Measurements from ENCODE around the gene NSMF. TPM values are rescaled to one million over a fixed set of nuclear protein-coding genes. Genes with fewer than 3 reads are reported as not detected.
"Not testable (repeated sequence)": the region's sequence is repeated elsewhere in the genome, so short reads cannot be mapped to it uniquely, and the experiment has no call there.

Gene NSMF
- total and polyA plus RNA-seq, 2 of the 4 experiments (the other 2 are of a cell fraction) = 7.7 to 40.9 TPM

DNA sequence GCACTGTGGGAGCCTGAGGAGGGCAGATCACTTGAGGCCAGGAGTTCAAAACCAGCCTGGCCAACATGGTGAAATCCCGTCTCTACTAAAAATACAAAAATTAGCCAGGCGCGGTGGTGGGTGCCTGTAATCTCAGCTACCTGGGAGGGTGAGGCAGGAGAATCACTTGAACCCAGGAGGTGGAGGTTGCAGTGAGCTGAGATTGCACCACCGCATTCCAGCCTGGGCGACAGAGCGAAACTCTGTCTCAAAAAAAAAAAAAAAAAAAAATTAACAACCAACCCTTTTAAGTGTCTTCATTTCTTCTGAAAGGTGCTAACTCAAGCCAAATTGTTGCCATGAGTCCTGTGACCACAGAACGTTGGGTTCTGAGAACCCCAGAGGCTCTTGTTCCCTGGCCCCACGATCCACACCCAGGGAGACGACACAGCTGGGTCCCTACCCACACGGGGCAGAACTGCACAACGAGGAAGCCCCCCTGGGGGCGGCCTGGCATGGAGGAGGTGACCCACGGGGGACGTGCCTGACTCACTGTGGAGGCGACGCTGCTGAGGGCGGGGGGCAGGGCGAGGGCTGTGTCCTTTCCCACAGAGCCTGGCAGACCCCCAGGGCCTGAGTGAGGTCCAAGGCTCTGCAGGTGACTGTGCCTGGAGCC is 48.8 kb downstream of the NSMF start:
- H4K20me1 ChIP-seq (ENCODE audit: insufficient read depth, low read length); H3K27me3 ChIP-seq (ENCODE audit: control insufficient read depth, insufficient read depth, low read length); H3K9me3 ChIP-seq (ENCODE audit: control insufficient read depth, insufficient read depth, low read length); H2BK15ac ChIP-seq (ENCODE audit: low read depth, low read length); POLR2A ChIA-PET (ENCODE audit: unreplicated experiment); H3K4me3 ChIP-seq (ENCODE audit: insufficient read depth, low read depth, low read length); H3K18ac ChIP-seq (ENCODE audit: low read depth, low read length); in situ Hi-C loops (cut with MboI; ENCODE audit: low sequenced_read_pairs); H4K5ac ChIP-seq (ENCODE audit: low read depth, low read length); H3K9ac ChIP-seq (ENCODE audit: low read depth, low read length); H3K4me2 ChIP-seq (ENCODE audit: low read depth, low read length); H3K23ac ChIP-seq (ENCODE audit: low read depth, low read length); H3K14ac ChIP-seq (replicated peaks; ENCODE audit: low read depth, low read length); H3K27ac ChIP-seq (ENCODE audit: insufficient read depth, low read length); H3K56ac ChIP-seq (ENCODE audit: extremely low read depth, insufficient read depth, low read length); H2AK9ac ChIP-seq (replicated peaks; ENCODE audit: low read depth, low read length, poor library complexity); H2BK120ac ChIP-seq (ENCODE audit: low read depth, low read length); DNase-seq; H3K4ac ChIP-seq (ENCODE audit: low read depth, low read length); H3K9me1 ChIP-seq (ENCODE audit: insufficient read depth, low read length); H3K36me3 ChIP-seq (ENCODE audit: control insufficient read depth, insufficient read depth, low read length); intact Hi-C loops (cut with micrococcal nuclease); H4K8ac ChIP-seq (ENCODE audit: low read depth in 2 of 2, low read length in 2 of 2); CTCF ChIA-PET; H2AFZ ChIP-seq (replicated peaks; ENCODE audit: low read length, poor library complexity); BruUV-seq (replicated peaks); dilution Hi-C loops (cut with HindIII; ENCODE audit: low sequenced_read_pairs, unreplicated experiment); ATAC-seq (ENCODE audit: low read depth): not testable (repeated sequence)
- Histone ChIP-seq H2BK20ac (ENCODE audit: low read depth, low read length) (0 out of 2 replicates have a peak overlapping the region, but pooled peaks have one; percentile 60), H2AK5ac (ENCODE audit: low read depth, low read length) (peak overlapping the region; percentile 68; the same call in 1 of the 2 replicates), H4K91ac (ENCODE audit: insufficient read depth, low read depth, low read length) (peak overlapping the region; percentile 41; the same call in 1 of the 2 replicates), H3K4me1 (ENCODE audit: control insufficient read depth, insufficient read depth, low read length) (peaks cover 29% of the 10 kb centered on the region), H3K79me1 (ENCODE audit: low read depth in 1 of 2, low read length in 2 of 2) (peaks cover 11 to 35% of the 10 kb centered on the region in 2 experiments), H2BK5ac (ENCODE audit: low read depth, low read length, poor library complexity, severe bottlenecking) (peak overlapping the region; percentile 29)
- WGBS, 2 experiments (ENCODE audit: extremely low coverage in 2 of 2, insufficient read length in 1 of 2) = 78% methylated on average over 6 of the region's 18 CpGs; no CpG with 5 or more reads in 1 of the 2 experiments

All from IMR-90 (cell line).